Stimulated activated CD4-positive, alpha-beta T cell treated with anti-CD3 and anti-CD28 coated beads, Interleukin-12 subunit alpha, Interleukin-12 subunit beta, amount 100 ng/mL, for 4 hours (primary cell): ENCODE measurements around the gene UCMA.

Experiments used
- DNase-seq: peaks from one replicate; pipeline ENCODE4 v3.0.0-alpha.2; 2020

Gene UCMA

GRCh38 chr10:13184730-13185514 is 49.3 kb downstream of the UCMA start:
- no peak for DNase-seq

- no peak for DNase-seq
These were observed 49.9 kb downstream of the UCMA start for GRCh38 chr10:13184276-13184675.

DNA sequence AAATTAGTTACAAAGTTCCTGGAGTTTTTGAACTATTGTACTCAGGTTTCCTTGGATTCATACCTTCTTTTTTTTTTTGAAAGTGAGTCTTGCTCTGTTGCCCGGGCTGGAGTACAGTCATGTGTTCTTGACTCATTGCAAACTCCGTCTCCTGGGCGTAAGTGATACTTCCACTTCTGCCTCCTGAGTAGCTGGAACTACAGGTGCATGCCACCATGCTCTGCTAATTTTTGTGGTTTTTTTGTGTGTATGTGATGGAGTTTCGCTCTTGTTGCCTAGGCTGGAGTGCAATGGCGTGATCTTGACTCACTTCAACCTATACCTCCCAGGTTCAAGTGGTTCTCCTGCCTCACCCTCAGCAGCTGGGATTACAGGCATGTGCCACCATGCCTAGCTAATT is 50.5 kb downstream of the UCMA start:
- DNase-seq = no peak

DNA sequence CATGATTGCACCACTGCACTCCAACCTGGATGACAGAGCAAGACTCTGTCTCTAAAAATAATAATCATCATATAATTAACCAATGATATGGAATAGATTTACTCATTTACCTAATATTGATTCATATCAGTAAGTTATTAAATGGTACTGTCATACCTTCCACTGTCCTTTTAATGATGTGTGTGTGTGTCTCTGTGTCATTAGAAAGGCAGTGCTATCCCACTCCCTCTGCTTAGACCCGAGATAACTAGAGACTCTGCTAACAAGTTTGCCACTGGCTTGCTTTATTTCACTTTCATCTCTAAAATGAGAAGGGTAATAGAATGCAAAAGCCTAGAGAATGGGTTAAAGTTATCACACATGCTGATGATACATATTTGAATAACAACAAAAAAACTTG is 51.8 kb downstream of the UCMA start:
- no peak for DNase-seq

- no peak for DNase-seq
These were observed 53.4 kb downstream of the UCMA start for GRCh38 chr10:13180788-13181187.

GRCh38 chr10:13173616-13174015 is 60.6 kb downstream of the UCMA start:
- DNase-seq = no peak
